ENCODE data around the gene MEX3D. TPM values are rescaled to one million over a fixed set of nuclear protein-coding genes. Genes with fewer than 3 reads are reported as not detected.

Gene MEX3D
- total RNA-seq, 1 donor from 2014 or later: 50.3 TPM

DNA sequence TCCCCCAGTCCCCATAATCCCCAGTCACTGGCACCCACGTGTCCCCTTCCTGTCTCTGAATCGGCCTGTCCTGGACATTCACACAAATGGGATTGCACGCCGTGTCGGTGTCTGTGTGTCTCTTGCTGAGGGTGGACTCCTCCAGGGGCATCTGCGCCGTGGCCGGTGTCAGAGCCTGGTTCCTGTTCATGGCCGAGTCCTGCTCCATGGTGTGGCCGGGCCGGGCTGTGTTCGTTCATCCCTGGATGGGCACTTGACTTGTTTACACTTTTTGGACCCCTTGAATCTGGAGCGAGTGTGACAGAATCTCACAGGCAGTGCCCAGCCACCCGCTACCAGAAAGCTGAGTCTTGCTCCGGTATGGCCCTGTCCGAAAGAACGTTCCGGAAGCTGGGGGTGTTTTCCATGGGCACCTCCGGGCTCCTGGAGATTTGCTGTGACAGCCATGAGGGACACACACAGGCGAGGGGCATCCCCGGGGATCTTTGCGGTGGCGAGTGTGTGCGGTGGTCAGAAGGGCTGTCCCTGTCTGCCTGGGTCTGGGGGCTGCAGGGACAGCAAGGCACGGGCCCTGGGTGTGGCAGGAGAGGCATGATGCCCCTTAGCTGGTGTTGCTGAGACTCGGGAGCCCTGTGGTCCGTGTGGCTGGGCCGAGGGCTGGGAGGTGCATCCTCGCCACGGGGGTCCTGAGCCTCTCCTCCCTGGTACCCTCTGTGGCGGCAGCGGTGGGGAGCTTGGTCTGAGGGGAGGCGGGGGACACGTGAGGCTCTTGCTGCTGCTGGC is 6.4 kb upstream of the MEX3D start:
- DNase-seq (ENCODE audit: low spot score): no peak

DNA sequence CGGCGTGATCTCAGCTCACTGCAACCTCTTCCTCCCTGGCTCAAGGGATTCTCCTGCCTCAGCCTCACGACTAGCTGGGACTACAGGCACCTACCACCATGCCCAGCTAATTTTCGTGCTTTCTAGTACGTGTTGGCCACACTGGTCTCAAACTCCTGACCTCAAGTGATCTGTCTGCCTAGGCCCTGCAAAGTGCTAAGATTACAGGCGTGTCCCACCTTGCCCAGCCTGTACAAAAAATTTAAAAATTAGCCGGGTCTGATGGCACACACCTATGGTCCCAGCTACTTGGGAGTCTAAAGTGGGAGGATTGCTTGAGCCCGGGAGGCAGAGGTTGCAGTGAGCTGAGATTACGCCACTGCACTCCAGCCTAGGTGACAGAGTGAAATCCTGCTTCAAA is 4.7 kb upstream of the MEX3D start:
- DNase-seq (ENCODE audit: low spot score): no peak

DNA sequence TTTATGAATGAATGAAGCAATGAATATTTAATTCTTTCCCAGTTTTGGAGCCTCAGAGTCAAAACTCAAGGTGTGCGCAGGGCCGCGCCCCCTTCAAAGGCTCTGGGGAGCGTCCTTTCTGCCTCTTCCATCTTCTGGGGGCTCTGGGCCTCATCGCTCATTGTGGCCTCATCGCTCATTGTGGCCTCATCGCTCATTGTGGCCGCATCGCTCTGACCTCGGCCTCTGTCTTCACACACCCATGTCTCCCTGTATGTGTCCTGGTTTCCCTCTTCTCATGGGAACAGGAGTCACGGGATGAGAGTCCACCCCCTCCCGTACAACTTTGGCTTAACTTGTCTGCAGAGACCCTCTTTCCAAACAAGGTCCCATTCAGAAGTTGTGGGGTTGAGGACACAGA is 3.2 kb upstream of the MEX3D start:
- no peak for DNase-seq (ENCODE audit: low spot score)

GRCh38 chr19:1570836-1571235 is 2.7 kb upstream of the MEX3D start:
- DNase-seq (ENCODE audit: low spot score): no peak

DNA sequence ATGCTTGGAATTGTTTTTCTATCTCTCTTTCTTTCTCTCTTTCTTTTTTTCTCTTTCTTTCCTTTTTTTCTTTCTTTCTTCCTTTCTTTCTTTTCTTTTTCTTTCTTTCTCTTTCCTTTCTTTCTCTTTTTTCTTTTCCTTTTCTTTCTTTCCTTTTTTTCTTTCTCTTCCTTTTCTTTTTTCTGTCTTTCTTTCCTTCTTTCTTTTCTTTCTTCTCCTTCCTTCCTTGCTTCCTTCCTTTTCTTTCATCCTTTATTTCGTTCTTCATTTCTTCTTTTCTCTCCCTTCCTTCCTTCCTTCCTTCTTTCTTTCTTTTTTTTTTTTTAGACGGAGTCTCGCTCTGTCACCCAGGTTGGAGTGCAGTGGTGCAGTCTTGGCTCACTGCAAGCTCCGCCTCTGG is 1.9 kb upstream of the MEX3D start:
- DNase-seq (ENCODE audit: low spot score): no peak

DNA sequence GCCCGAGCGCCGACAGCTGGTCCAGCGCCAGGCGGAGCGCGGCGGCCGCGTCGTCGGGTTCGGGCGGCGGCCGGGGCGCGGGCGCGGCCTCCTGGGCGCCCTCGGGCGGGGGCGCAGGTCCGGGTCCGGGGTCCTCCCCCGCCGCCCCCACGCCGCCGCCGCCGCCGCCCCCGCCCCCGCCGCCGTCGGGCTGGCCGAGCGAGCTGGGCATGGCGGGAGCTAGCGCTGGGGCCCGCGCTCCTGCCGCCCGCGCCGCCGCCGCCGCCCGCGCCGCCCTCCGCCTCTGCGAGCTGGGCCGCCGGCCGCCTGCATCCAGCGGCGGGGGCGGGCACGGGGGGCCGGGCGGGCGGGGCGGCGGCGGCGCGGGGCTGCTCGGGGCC is 287 bp downstream of the MEX3D start:
- DNase-seq (ENCODE audit: low spot score): no peak

DNA sequence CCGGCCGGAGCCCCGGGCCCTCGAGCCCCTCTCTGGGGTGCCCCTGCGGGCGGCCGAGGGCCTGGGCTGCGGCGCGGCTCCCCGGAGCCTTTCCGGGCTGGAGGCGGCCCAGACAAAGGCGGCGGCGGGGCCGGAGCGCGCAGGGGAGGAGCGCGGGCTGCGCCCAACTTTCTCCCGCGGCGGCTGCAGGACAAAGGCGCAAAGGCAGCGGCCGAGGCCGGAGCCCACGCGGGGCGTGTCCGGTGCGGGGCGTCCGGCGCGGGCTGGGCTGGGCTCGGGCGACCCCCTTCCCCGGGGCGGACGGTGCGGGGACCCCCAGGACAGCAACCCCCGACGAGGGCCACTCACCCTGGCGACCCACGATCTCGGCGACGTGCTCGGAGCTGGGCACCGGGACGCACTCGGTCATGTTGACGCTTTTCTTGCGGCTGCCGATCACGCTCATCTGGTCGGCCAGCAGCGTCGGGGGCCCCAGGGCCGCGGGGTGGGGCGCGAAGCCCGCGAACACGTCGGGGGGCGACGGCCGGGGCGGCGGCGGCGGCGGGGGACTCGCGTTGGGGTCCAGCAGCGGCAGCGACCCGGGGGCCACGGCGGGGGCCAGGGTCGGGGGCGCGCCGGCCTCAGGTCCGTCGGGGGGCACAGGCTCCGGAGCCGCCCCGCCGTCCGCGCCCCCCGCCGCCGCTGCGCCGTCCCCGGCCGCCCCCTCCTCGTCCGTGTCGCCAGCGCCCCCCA is 843 bp downstream of the MEX3D start:
- DNase-seq (ENCODE audit: low spot score): no peak

GRCh38 chr19:1566392-1567115 is 1.6 kb downstream of the MEX3D start:
- peak; percentile 94 for DNase-seq (ENCODE audit: low spot score)

- no peak for DNase-seq (ENCODE audit: low spot score)
Observed at GRCh38 chr19:1563251-1563650, 4.9 kb downstream of the MEX3D start.

- DNase-seq (ENCODE audit: low spot score): no peak
Observed at GRCh38 chr19:1561236-1561842, 6.8 kb downstream of the MEX3D start.

GRCh38 chr19:1560286-1560882 is 7.7 kb downstream of the MEX3D start:
- DNase-seq (ENCODE audit: low spot score): no peak

GRCh38 chr19:1558552-1558951 is 9.6 kb downstream of the MEX3D start:
- no peak for DNase-seq (ENCODE audit: low spot score)

- no peak for DNase-seq (ENCODE audit: low spot score)
Observed at GRCh38 chr19:1556390-1557070, 11.6 kb downstream of the MEX3D start.

DNA sequence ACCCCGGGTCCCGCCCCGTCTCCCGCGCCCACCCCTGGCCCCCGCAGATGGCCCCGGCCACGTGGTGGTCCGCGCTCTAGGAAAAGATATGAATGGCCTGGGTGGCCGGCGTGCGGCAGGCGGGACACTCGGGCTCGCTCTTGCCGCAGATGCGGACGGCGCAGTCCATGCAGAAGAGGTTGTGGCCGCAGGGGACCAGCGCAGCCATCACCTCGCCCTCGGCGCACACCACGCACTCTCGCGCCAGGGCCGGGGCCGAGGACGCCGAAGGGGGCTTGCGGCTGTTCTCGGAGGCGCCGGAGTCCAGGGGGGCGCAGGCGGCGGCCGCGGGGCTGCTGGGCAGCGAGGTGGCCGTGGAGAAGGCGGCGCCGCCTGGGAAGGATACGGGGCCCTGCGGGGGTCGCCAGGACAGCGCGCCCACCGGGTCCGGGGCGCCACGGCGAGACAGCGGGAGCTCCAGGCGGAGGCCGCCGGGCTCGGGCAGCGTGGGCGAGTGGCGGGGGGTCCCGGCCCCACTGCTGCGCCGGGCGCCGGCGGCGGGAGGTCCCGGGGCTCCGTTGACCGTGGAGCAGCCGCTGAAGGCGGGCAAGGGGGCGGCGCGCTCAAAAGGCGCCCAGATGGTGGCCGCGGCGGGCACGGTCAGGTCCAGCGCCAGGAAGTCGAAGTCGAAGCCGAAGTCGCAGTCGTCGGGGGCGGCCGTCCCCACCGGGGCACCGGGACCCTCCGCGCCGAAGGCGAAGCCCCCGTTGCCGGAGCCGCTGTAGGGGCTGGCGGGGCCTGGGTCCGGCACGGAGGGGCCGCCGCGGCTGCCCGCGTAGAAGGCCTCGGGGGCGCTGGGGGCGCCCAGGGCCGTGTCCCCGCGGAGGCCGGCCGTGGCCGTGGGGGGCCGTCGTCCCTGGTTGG is 12.4 kb downstream of the MEX3D start:
- no peak for DNase-seq (ENCODE audit: low spot score)

- no peak for DNase-seq (ENCODE audit: low spot score)
Observed at GRCh38 chr19:1554968-1555367, 13.2 kb downstream of the MEX3D start.

DNA sequence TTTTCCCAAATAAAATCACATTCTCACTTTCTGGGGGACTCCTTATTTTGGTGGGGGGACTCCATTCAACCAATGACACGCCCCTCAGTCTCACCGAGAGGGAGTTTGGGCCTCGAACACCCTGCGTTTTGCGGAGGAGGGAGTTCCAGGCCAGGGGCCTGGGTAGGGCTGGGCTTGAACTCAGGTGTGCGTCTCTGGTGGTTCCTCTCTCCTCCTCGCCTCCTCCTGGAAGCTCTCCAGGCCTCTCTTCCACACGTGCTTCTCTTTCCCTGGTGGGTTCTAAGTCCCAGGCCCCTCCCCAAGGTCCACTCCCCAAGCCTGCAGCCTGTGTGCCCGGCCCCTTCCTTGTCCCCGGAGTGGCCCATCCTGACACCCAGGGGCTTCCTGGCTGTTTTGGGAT is 14.7 kb downstream of the MEX3D start:
- no peak for DNase-seq (ENCODE audit: low spot score)

- no peak for DNase-seq (ENCODE audit: low spot score)
Observed at GRCh38 chr19:1551068-1552040, 16.8 kb downstream of the MEX3D start.

- no peak for DNase-seq (ENCODE audit: low spot score)
Observed at GRCh38 chr19:1549332-1549945, 18.7 kb downstream of the MEX3D start.
